Measurements from ENCODE around the gene PACRG.

The PACRG gene

GRCh38 chr6:162798546-162799266 is 70.9 kb downstream of the PACRG start:
- no peak for DNase-seq

GRCh38 chr6:162814426-162814973 is 86.7 kb downstream of the PACRG start:
- DNase-seq: no peak

GRCh38 chr6:162817196-162817595 is 89.4 kb downstream of the PACRG start:
- no peak for DNase-seq

GRCh38 chr6:162819284-162819683 is 91.5 kb downstream of the PACRG start:
- DNase-seq: no peak

GRCh38 chr6:162821102-162821501 is 93.3 kb downstream of the PACRG start:
- no peak for DNase-seq

- DNase-seq: no peak
These were observed 97.8 kb downstream of the PACRG start for GRCh38 chr6:162825597-162825996.

- no peak for DNase-seq
These were observed 101.4 kb downstream of the PACRG start for GRCh38 chr6:162829013-162829742.

- DNase-seq: no peak
These were observed 106.0 kb downstream of the PACRG start for GRCh38 chr6:162833776-162834175.

- no peak for DNase-seq
These were observed 118.2 kb downstream of the PACRG start for GRCh38 chr6:162845972-162846371.

- DNase-seq: no peak
These were observed 118.9 kb downstream of the PACRG start for GRCh38 chr6:162846723-162847122.

- DNase-seq: no peak
These were observed 121.5 kb downstream of the PACRG start for GRCh38 chr6:162849269-162849668.

GRCh38 chr6:162852192-162852591 is 124.4 kb downstream of the PACRG start:
- DNase-seq: no peak

GRCh38 chr6:162852840-162853577 is 125.2 kb downstream of the PACRG start:
- DNase-seq: no peak

GRCh38 chr6:162854228-162854627 is 126.5 kb downstream of the PACRG start:
- no peak for DNase-seq

GRCh38 chr6:162854734-162855191 is 127.0 kb downstream of the PACRG start:
- DNase-seq: no peak

GRCh38 chr6:162856885-162857284 is 129.1 kb downstream of the PACRG start:
- no peak for DNase-seq

- DNase-seq: no peak
These were observed 129.6 kb downstream of the PACRG start for GRCh38 chr6:162857326-162857725.

GRCh38 chr6:162862462-162862861 is 134.7 kb downstream of the PACRG start:
- DNase-seq: no peak

- no peak for DNase-seq
These were observed 135.2 kb downstream of the PACRG start for GRCh38 chr6:162862941-162863340.

- no peak for DNase-seq
These were observed 136.0 kb downstream of the PACRG start for GRCh38 chr6:162863821-162864220.

GRCh38 chr6:162864911-162865310 is 137.1 kb downstream of the PACRG start:
- DNase-seq: no peak

- DNase-seq: no peak
These were observed 138.9 kb downstream of the PACRG start for GRCh38 chr6:162866656-162867055.

GRCh38 chr6:162868397-162868796 is 140.6 kb downstream of the PACRG start:
- no peak for DNase-seq

Measured in CD4-positive, alpha-beta T cell treated with Interleukin-6 for 4 hours (primary cell).